ENCODE measurements around the gene ADGRL3.

The ADGRL3 gene

DNA sequence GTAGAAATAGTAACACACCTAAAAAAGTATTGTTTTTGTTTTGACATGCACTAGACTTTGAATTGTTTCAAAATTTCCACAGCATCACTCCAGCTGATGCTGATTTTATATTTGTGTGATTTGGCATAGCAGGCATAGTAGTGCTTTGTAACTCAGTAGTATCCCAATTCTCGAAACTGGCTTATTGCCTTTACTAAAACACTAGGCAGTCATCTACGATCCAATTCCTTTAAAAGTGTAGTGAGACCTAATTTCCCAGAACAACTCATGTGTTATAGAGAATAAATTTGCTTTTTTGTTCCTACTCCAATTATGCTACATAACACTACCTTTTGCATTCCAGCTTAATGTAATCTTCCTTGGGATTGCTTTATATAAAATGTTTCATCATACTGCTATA, 797.7 kb downstream of the ADGRL3 start (continued):
- TF ChIP-seq, protein P1, sequence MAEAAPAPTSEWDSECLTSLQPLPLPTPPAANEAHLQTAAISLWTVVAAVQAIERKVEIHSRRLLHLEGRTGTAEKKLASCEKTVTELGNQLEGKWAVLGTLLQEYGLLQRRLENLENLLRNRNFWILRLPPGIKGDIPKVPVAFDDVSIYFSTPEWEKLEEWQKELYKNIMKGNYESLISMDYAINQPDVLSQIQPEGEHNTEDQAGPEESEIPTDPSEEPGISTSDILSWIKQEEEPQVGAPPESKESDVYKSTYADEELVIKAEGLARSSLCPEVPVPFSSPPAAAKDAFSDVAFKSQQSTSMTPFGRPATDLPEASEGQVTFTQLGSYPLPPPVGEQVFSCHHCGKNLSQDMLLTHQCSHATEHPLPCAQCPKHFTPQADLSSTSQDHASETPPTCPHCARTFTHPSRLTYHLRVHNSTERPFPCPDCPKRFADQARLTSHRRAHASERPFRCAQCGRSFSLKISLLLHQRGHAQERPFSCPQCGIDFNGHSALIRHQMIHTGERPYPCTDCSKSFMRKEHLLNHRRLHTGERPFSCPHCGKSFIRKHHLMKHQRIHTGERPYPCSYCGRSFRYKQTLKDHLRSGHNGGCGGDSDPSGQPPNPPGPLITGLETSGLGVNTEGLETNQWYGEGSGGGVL (tag by site-specific recombination; IDR thresholded peaks at IDR 0.05) = no peak
- TF ChIP-seq, protein P2, sequence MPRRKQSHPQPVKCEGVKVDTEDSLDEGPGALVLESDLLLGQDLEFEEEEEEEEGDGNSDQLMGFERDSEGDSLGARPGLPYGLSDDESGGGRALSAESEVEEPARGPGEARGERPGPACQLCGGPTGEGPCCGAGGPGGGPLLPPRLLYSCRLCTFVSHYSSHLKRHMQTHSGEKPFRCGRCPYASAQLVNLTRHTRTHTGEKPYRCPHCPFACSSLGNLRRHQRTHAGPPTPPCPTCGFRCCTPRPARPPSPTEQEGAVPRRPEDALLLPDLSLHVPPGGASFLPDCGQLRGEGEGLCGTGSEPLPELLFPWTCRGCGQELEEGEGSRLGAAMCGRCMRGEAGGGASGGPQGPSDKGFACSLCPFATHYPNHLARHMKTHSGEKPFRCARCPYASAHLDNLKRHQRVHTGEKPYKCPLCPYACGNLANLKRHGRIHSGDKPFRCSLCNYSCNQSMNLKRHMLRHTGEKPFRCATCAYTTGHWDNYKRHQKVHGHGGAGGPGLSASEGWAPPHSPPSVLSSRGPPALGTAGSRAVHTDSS (tag by site-specific recombination; IDR thresholded peaks at IDR 0.05) = no peak
- TF ChIP-seq, protein P3, sequence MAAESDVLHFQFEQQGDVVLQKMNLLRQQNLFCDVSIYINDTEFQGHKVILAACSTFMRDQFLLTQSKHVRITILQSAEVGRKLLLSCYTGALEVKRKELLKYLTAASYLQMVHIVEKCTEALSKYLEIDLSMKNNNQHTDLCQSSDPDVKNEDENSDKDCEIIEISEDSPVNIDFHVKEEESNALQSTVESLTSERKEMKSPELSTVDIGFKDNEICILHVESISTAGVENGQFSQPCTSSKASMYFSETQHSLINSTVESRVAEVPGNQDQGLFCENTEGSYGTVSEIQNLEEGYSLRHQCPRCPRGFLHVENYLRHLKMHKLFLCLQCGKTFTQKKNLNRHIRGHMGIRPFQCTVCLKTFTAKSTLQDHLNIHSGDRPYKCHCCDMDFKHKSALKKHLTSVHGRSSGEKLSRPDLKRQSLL (tag by site-specific recombination; IDR thresholded peaks at IDR 0.05) = no peak
- TF ChIP-seq ZNF184 (tag by site-specific recombination; IDR thresholded peaks at IDR 0.05) = no peak
- no peak for TF ChIP-seq BCL11A (tag by site-specific recombination; IDR thresholded peaks at IDR 0.05; ENCODE audit: low read depth)
- TF ChIP-seq ZNF114 (tag by site-specific recombination; IDR thresholded peaks at IDR 0.05) = no peak

DNA sequence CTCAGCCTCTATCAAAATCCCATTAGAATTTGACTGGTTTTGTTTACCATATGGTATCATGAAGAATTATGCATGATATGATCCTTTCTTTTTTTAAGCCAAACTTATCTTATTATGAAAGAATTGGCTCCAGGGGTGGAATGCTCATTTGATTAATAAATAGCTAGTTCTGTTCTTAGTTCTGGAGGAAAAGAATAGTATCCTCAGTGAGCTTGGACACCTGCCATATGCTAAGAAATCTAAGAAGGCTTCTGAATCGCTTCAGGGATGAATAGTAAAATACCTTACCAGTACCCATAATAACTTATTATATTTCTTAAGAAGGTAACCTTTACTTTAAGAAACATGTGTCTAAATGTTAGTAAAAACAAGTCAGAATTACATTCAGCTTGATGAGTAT, 803.6 kb downstream of the ADGRL3 start:
- H3K36me3 ChIP-seq (ENCODE audit: control insufficient read depth in 2 of 2, insufficient read depth in 1 of 2, low read length in 2 of 2) = no peaks in the 10 kb centered on the region
- H3K4me3 ChIP-seq (ENCODE audit: low read depth, low read length) = no peak overlapping the region
- POLR2A ChIA-PET = no interaction called here
- no peaks in the 10 kb centered on the region for H3K9me3 ChIP-seq (ENCODE audit: control insufficient read depth, insufficient read depth, low read depth, low read length)
- H3K4me1 ChIP-seq (ENCODE audit: control insufficient read depth, insufficient read depth, low read length) = no peaks in the 10 kb centered on the region
- CTCF ChIA-PET = no interaction called here
- TF ChIP-seq ZNF658 (tag by site-specific recombination; IDR thresholded peaks at IDR 0.05) = no peak
- TF ChIP-seq SP3 (tag by site-specific recombination; IDR thresholded peaks at IDR 0.05) = no peak
- no peak for TF ChIP-seq SCRT2 (tag by site-specific recombination; IDR thresholded peaks at IDR 0.05)
- H3K27ac ChIP-seq (ENCODE audit: extremely low read depth, low read depth, low read length) = no peak overlapping the region

DNA sequence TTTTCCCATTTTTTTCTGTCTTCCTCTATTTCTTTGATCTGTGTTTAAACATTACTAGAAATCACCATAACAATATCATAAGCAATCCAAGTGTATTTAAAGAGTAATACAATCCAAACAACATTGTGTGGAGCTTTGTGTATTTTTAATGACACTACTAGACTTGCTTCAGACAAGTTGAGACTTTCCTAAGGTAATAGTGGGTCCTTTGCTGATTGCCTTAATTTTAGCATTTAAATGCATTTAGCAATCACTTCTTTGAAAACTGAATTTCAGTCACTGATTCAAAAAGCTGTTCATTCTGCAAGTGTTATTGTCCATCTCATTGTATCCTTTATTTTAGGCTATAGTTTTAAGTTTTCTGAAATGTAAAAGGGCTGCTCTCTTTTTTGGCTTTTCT, 804.8 kb downstream of the ADGRL3 start:
- CTCF ChIA-PET = no interaction called here
- POLR2A ChIA-PET = no interaction called here
- TF ChIP-seq ZNF791 (tag by site-specific recombination; IDR thresholded peaks at IDR 0.05) = no peak
- TF ChIP-seq ZNF274 (IDR thresholded peaks at IDR 0.05; ENCODE audit: low read length) = no peak
- TF ChIP-seq ZNF274 (tag by site-specific recombination; IDR thresholded peaks at IDR 0.05; ENCODE audit: borderline replicate concordance) = no peak
- TF ChIP-seq KLF16 (tag by site-specific recombination; IDR thresholded peaks at IDR 0.05) = no peak
- TF ChIP-seq, protein P4, sequence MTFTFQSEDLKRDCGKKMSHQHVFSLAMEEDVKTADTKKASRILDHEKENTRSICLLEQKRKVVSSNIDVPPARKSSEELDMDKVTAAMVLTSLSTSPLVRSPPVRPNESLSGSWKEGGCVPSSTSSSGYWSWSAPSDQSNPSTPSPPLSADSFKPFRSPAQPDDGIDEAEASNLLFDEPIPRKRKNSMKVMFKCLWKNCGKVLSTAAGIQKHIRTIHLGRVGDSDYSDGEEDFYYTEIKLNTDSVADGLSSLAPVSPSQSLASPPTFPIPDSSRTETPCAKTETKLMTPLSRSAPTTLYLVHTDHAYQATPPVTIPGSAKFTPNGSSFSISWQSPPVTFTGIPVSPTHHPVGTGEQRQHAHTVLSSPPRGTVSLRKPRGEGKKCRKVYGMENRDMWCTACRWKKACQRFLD (tag by site-specific recombination; IDR thresholded peaks at IDR 0.05) = no peak
- no peak for TF ChIP-seq ZNF366 (tag by site-specific recombination; conservative IDR thresholded peaks at IDR 0.05)
- TF ChIP-seq, protein P5, sequence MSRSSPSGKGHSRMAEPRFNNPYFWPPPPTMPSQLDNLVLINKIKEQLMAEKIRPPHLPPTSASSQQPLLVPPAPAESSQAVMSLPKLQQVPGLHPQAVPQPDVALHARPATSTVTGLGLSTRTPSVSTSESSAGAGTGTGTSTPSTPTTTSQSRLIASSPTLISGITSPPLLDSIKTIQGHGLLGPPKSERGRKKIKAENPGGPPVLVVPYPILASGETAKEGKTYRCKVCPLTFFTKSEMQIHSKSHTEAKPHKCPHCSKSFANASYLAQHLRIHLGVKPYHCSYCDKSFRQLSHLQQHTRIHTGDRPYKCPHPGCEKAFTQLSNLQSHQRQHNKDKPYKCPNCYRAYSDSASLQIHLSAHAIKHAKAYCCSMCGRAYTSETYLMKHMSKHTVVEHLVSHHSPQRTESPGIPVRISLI (tag by site-specific recombination; IDR thresholded peaks at IDR 0.05) = no peak
- TF ChIP-seq GLIS2 (tag by site-specific recombination; IDR thresholded peaks at IDR 0.05) = no peak
- TF ChIP-seq ZNF555 (tag by site-specific recombination; conservative IDR thresholded peaks at IDR 0.05) = no peak
- TF ChIP-seq, protein P6, sequence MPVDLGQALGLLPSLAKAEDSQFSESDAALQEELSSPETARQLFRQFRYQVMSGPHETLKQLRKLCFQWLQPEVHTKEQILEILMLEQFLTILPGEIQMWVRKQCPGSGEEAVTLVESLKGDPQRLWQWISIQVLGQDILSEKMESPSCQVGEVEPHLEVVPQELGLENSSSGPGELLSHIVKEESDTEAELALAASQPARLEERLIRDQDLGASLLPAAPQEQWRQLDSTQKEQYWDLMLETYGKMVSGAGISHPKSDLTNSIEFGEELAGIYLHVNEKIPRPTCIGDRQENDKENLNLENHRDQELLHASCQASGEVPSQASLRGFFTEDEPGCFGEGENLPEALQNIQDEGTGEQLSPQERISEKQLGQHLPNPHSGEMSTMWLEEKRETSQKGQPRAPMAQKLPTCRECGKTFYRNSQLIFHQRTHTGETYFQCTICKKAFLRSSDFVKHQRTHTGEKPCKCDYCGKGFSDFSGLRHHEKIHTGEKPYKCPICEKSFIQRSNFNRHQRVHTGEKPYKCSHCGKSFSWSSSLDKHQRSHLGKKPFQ (tag by site-specific recombination; IDR thresholded peaks at IDR 0.05) = no peak
- TF ChIP-seq, protein P7, sequence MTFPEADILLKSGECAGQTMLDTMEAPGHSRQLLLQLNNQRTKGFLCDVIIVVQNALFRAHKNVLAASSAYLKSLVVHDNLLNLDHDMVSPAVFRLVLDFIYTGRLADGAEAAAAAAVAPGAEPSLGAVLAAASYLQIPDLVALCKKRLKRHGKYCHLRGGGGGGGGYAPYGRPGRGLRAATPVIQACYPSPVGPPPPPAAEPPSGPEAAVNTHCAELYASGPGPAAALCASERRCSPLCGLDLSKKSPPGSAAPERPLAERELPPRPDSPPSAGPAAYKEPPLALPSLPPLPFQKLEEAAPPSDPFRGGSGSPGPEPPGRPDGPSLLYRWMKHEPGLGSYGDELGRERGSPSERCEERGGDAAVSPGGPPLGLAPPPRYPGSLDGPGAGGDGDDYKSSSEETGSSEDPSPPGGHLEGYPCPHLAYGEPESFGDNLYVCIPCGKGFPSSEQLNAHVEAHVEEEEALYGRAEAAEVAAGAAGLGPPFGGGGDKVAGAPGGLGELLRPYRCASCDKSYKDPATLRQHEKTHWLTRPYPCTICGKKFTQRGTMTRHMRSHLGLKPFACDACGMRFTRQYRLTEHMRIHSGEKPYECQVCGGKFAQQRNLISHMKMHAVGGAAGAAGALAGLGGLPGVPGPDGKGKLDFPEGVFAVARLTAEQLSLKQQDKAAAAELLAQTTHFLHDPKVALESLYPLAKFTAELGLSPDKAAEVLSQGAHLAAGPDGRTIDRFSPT (tag by site-specific recombination; IDR thresholded peaks at IDR 0.05) = no peak
- no peak for TF ChIP-seq BCL11A (tag by site-specific recombination; IDR thresholded peaks at IDR 0.05; ENCODE audit: low read depth)

More for the DNA sequence above, 804.8 kb downstream of the ADGRL3 start:
- Histone ChIP-seq H3K36me3 (ENCODE audit: control insufficient read depth in 2 of 2, insufficient read depth in 1 of 2, low read length in 2 of 2) (no peaks in the 10 kb centered on the region), H3K9me3 (ENCODE audit: control insufficient read depth, insufficient read depth, low read depth, low read length) (no peaks in the 10 kb centered on the region), H3K4me1 (ENCODE audit: control insufficient read depth, insufficient read depth, low read length) (no peaks in the 10 kb centered on the region), H3K27ac (ENCODE audit: extremely low read depth, low read depth, low read length) (no peak overlapping the region), H3K4me3 (ENCODE audit: low read depth, low read length) (no peak overlapping the region)

Measured in HEK293 (cell line).